ENCODE results near the gene CYB5R4. TPM values are rescaled to one million over a fixed set of nuclear protein-coding genes. Genes with fewer than 3 reads are reported as not detected.

CYB5R4 gene
- total and polyA plus RNA-seq, 2 experiments from 2014 or later: 4.1 to 17.5 TPM

- no peak overlapping the region for H3K27ac ChIP-seq
- no peaks in the 10 kb centered on the region for H4K20me1 ChIP-seq (ENCODE audit: insufficient read depth)
- no peak for TF ChIP-seq EZH2phosphoT487 (IDR thresholded peaks at IDR 0.05; ENCODE audit: insufficient read depth, low read depth)
- TF ChIP-seq EZH2 (IDR thresholded peaks at IDR 0.05; ENCODE audit: insufficient read depth, poor library complexity, severe bottlenecking): no peak
- peak; percentile 33 for DNase-seq
- H3K9me2 ChIP-seq (ENCODE audit: insufficient read depth): no peaks in the 10 kb centered on the region
- WGBS, 2 experiments (ENCODE audit: low coverage in 1 of 2, low lambda C conversion rate in 2 of 2, missing lambda C conversion rate in 2 of 2): 1 to 7% methylated on average over 3 of the region's 3 CpGs
- no peak overlapping the region for H3K4me2 ChIP-seq (ENCODE audit: unreplicated experiment)
- no peaks in the 10 kb centered on the region for H3K27me3 ChIP-seq (replicated peaks; ENCODE audit: insufficient read depth)
- H3K36me3 ChIP-seq (ENCODE audit: low read depth): no peaks in the 10 kb centered on the region
- H3K4me3 ChIP-seq: no peak overlapping the region
- H3F3A ChIP-seq (ENCODE audit: insufficient read depth): no peaks in the 10 kb centered on the region
- H3K79me2 ChIP-seq (ENCODE audit: insufficient read depth): no peaks in the 10 kb centered on the region
- in situ Hi-C loops (cut with MboI): no loop called here
- no peaks in the 10 kb centered on the region for H3K9me3 ChIP-seq (ENCODE audit: low read depth)
- H3K4me1 ChIP-seq (ENCODE audit: insufficient read depth): no peaks in the 10 kb centered on the region
- H2AFZ ChIP-seq: no peak overlapping the region
- no peak overlapping the region for H3K9ac ChIP-seq
Observed at GRCh38 chr6:83824388-83824801, 35.1 kb upstream of the CYB5R4 start.

DNA sequence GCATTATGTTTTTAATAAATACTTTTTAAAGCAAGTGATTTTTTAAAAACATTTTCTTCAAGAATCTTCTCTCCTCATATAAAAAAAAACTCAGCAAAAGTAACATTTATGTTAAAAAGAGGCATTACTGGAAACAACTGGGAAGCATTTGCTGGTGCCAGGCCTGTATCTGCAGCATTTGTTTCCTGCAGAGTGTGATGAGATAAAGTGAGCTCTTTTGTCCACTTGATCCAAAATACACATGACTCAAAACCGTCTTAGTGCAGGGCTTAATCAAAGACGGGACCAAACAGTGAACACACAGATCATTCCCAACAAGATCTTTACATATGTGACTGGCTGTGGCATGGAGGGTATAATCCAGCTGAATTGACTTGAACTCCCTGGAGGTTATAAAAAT lies 34.7 kb upstream of the CYB5R4 start:
- H2AFZ ChIP-seq: no peak overlapping the region
- no peaks in the 10 kb centered on the region for H3K4me1 ChIP-seq (ENCODE audit: insufficient read depth)
- no peaks in the 10 kb centered on the region for H3K9me2 ChIP-seq (ENCODE audit: insufficient read depth)
- no peak for DNase-seq
- no peak overlapping the region for H3K9ac ChIP-seq
- TF ChIP-seq EZH2phosphoT487 (IDR thresholded peaks at IDR 0.05; ENCODE audit: insufficient read depth, low read depth) (no peak), EZH2 (IDR thresholded peaks at IDR 0.05; ENCODE audit: insufficient read depth, poor library complexity, severe bottlenecking) (no peak)
- H4K20me1 ChIP-seq (ENCODE audit: insufficient read depth): no peaks in the 10 kb centered on the region
- H3K9me3 ChIP-seq (ENCODE audit: low read depth): no peaks in the 10 kb centered on the region
- 12 to 17% methylated on average over 2 of the region's 2 CpGs for WGBS, 2 experiments (ENCODE audit: low coverage in 1 of 2, low lambda C conversion rate in 2 of 2, missing lambda C conversion rate in 2 of 2)
- H3K79me2 ChIP-seq (ENCODE audit: insufficient read depth): no peaks in the 10 kb centered on the region
- no peak overlapping the region for H3K4me3 ChIP-seq
- H3K27ac ChIP-seq: no peak overlapping the region
- H3K36me3 ChIP-seq (ENCODE audit: low read depth): no peaks in the 10 kb centered on the region
- no peaks in the 10 kb centered on the region for H3K27me3 ChIP-seq (replicated peaks; ENCODE audit: insufficient read depth)
- no peak overlapping the region for H3K4me2 ChIP-seq (ENCODE audit: unreplicated experiment)
- H3F3A ChIP-seq (ENCODE audit: insufficient read depth): no peaks in the 10 kb centered on the region
- in situ Hi-C loops (cut with MboI): no loop called here

GRCh38 chr6:83827050-83827449 lies 32.4 kb upstream of the CYB5R4 start:
- in situ Hi-C loops (cut with MboI): no loop called here
- TF ChIP-seq EZH2 (IDR thresholded peaks at IDR 0.05; ENCODE audit: insufficient read depth, poor library complexity, severe bottlenecking) (no peak), EZH2phosphoT487 (IDR thresholded peaks at IDR 0.05; ENCODE audit: insufficient read depth, low read depth) (no peak)
- peak; percentile 7 for DNase-seq

GRCh38 chr6:83838727-83839126 lies 20.8 kb upstream of the CYB5R4 start:
- no peak for DNase-seq
- H4K20me1 ChIP-seq (ENCODE audit: insufficient read depth): no peaks in the 10 kb centered on the region
- no peaks in the 10 kb centered on the region for H3K27me3 ChIP-seq (replicated peaks; ENCODE audit: insufficient read depth)
- H3K27ac ChIP-seq: no peak overlapping the region
- TF ChIP-seq EZH2phosphoT487 (IDR thresholded peaks at IDR 0.05; ENCODE audit: insufficient read depth, low read depth) (no peak), EZH2 (IDR thresholded peaks at IDR 0.05; ENCODE audit: insufficient read depth, poor library complexity, severe bottlenecking) (no peak)
- no peaks in the 10 kb centered on the region for H3K79me2 ChIP-seq (ENCODE audit: insufficient read depth)
- H3F3A ChIP-seq (ENCODE audit: insufficient read depth): no peaks in the 10 kb centered on the region
- H3K9me2 ChIP-seq (ENCODE audit: insufficient read depth): no peaks in the 10 kb centered on the region
- H2AFZ ChIP-seq: no peak overlapping the region
- no peaks in the 10 kb centered on the region for H3K36me3 ChIP-seq (ENCODE audit: low read depth)
- H3K9me3 ChIP-seq (ENCODE audit: low read depth): no peaks in the 10 kb centered on the region
- H3K4me1 ChIP-seq (ENCODE audit: insufficient read depth): no peaks in the 10 kb centered on the region
- no peak overlapping the region for H3K4me3 ChIP-seq
- whole genome bisulfite sequencing, 2 experiments (ENCODE audit: low coverage in 1 of 2, low lambda C conversion rate in 2 of 2, missing lambda C conversion rate in 2 of 2): 36 to 38% methylated on average over 6 of the region's 6 CpGs
- in situ Hi-C loops (cut with MboI): no loop called here
- no peak overlapping the region for H3K4me2 ChIP-seq (ENCODE audit: unreplicated experiment)
- no peak overlapping the region for H3K9ac ChIP-seq

More at GRCh38 chr6:83827050-83827449, 32.4 kb upstream of the CYB5R4 start:
- WGBS, 2 experiments (ENCODE audit: low coverage in 1 of 2, low lambda C conversion rate in 2 of 2, missing lambda C conversion rate in 2 of 2): 42 to 46% methylated on average over 2 of the region's 2 CpGs
- Histone ChIP-seq H3K27me3 (replicated peaks; ENCODE audit: insufficient read depth) (no peaks in the 10 kb centered on the region), H3K79me2 (ENCODE audit: insufficient read depth) (no peaks in the 10 kb centered on the region), H3K9me3 (ENCODE audit: low read depth) (no peaks in the 10 kb centered on the region), H3K4me3 (no peak overlapping the region), H3K27ac (no peak overlapping the region), H3F3A (ENCODE audit: insufficient read depth) (no peaks in the 10 kb centered on the region), H2AFZ (no peak overlapping the region), H3K4me1 (ENCODE audit: insufficient read depth) (no peaks in the 10 kb centered on the region), H3K36me3 (ENCODE audit: low read depth) (no peaks in the 10 kb centered on the region), H3K4me2 (ENCODE audit: unreplicated experiment) (no peak overlapping the region), H4K20me1 (ENCODE audit: insufficient read depth) (no peaks in the 10 kb centered on the region), H3K9me2 (ENCODE audit: insufficient read depth) (no peaks in the 10 kb centered on the region), H3K9ac (no peak overlapping the region)

GRCh38 chr6:83844170-83844569 lies 15.3 kb upstream of the CYB5R4 start:
- H3K79me2 ChIP-seq (ENCODE audit: insufficient read depth): no peaks in the 10 kb centered on the region
- H3K9ac ChIP-seq: no peak overlapping the region
- no peak overlapping the region for H3K27ac ChIP-seq
- H3K4me1 ChIP-seq (ENCODE audit: insufficient read depth): peaks cover 4% of the 10 kb centered on the region
- in situ Hi-C loops (cut with MboI): no loop called here
- H3K9me2 ChIP-seq (ENCODE audit: insufficient read depth): no peaks in the 10 kb centered on the region
- no peak for TF ChIP-seq EZH2phosphoT487 (IDR thresholded peaks at IDR 0.05; ENCODE audit: insufficient read depth, low read depth)
- TF ChIP-seq EZH2 (IDR thresholded peaks at IDR 0.05; ENCODE audit: insufficient read depth, poor library complexity, severe bottlenecking): no peak
- no peak for DNase-seq
- H2AFZ ChIP-seq: no peak overlapping the region
- no peaks in the 10 kb centered on the region for H3K9me3 ChIP-seq (ENCODE audit: low read depth)
- no peaks in the 10 kb centered on the region for H3K36me3 ChIP-seq (ENCODE audit: low read depth)
- no peaks in the 10 kb centered on the region for H4K20me1 ChIP-seq (ENCODE audit: insufficient read depth)
- WGBS, 2 experiments (ENCODE audit: low coverage in 1 of 2, low lambda C conversion rate in 2 of 2, missing lambda C conversion rate in 2 of 2): 58 to 68% methylated on average over 3 of the region's 3 CpGs
- no peaks in the 10 kb centered on the region for H3F3A ChIP-seq (ENCODE audit: insufficient read depth)
- no peak overlapping the region for H3K4me2 ChIP-seq (ENCODE audit: unreplicated experiment)
- H3K4me3 ChIP-seq: no peak overlapping the region
- H3K27me3 ChIP-seq (replicated peaks; ENCODE audit: insufficient read depth): no peaks in the 10 kb centered on the region
